Fibroblast of lung (primary cell): ENCODE results near the gene OSMR. TPM values are rescaled to one million over a fixed set of nuclear protein-coding genes. Genes with fewer than 3 reads are reported as not detected.

Experiments
- DNase-seq, 2 donors: peaks; one replicate each; pipeline versions ENCODE4 v3.0.0 to v3.0.0-alpha.2; 2010; ENCODE audit warnings: low read depth in 2 of 2
- H2AFZ ChIP-seq: 2 replicates; pipeline ENCODE4 v1.5.1; 2012; ENCODE audit warnings: low read length, control low read depth, inconsistent platforms
- H3K27ac ChIP-seq: 2 replicates; pipeline ENCODE4 v1.5.1; 2011; ENCODE audit warnings: low read length, control low read depth; ENCODE audit not compliant: insufficient read depth
- H3K27me3 ChIP-seq: 2 replicates; pipeline ENCODE4 v1.5.1; 2011; ENCODE audit warnings: mild to moderate bottlenecking, low read length; ENCODE audit not compliant: control insufficient read depth, insufficient read depth
- H3K36me3 ChIP-seq: 2 replicates; pipeline ENCODE4 v1.5.1; 2011; ENCODE audit warnings: low read length; ENCODE audit not compliant: control insufficient read depth, insufficient read depth
- H3K4me1 ChIP-seq: 2 replicates; pipeline ENCODE4 v1.5.1; 2011; ENCODE audit warnings: low read length; ENCODE audit not compliant: control insufficient read depth, insufficient read depth; ENCODE audit errors: extremely low read depth
- H3K4me2 ChIP-seq: 2 replicates; pipeline ENCODE4 v1.5.1; 2011; ENCODE audit warnings: low read length, control low read depth; ENCODE audit not compliant: insufficient read depth; ENCODE audit errors: extremely low read depth
- H3K4me3 ChIP-seq, 4 experiments: fragments of 200-600 bp in 1 of 4; sonication (generic) in 1 of 4; replicated peaks in 1 of 4; 2 replicates each; pipeline ENCODE4 v1.5.1; 2011 to 2016; ENCODE audit warnings: low read length in 4 of 4, low read depth in 3 of 4, mild to moderate bottlenecking in 3 of 4, control low read depth in 2 of 4, inconsistent platforms in 1 of 4, mixed read lengths in 1 of 4; ENCODE audit not compliant: insufficient read depth in 1 of 4; ENCODE audit errors: control extremely low read depth in 1 of 4
- H3K79me2 ChIP-seq: 2 replicates; pipeline ENCODE4 v1.5.1; 2012; ENCODE audit warnings: mild to moderate bottlenecking, low read length, inconsistent platforms; ENCODE audit not compliant: control insufficient read depth, insufficient read depth
- H3K9ac ChIP-seq: 2 replicates; pipeline ENCODE4 v1.5.1; 2011; ENCODE audit warnings: mild to moderate bottlenecking, low read length, control low read depth; ENCODE audit not compliant: insufficient read depth
- H3K9me3 ChIP-seq: 2 replicates; pipeline ENCODE4 v1.5.1; 2012; ENCODE audit warnings: low read depth, low read length; ENCODE audit not compliant: control insufficient read depth, insufficient read depth
- H4K20me1 ChIP-seq: 2 replicates; pipeline ENCODE4 v1.5.1; 2011; ENCODE audit warnings: low read length; ENCODE audit not compliant: control insufficient read depth, insufficient read depth; ENCODE audit errors: extremely low read depth
- CTCF ChIP-seq, 2 donors: IDR thresholded peaks in 1 of 2; conservative IDR thresholded peaks in 1 of 2; 1 replicate in 1 of 2; 2 replicates in 1 of 2; pipeline ENCODE4 v1.5.1; 2011 to 2012; ENCODE audit warnings: low read length in 2 of 2, control low read depth in 1 of 2, inconsistent platforms in 1 of 2, low read depth in 1 of 2, mild to moderate bottlenecking in 1 of 2
- EZH2 ChIP-seq: IDR thresholded peaks from 2 replicates; pipeline ENCODE4 v1.5.1; 2012; ENCODE audit warnings: low read length, control low read depth, mild to moderate bottlenecking; ENCODE audit errors: missing control alignments
- polyA plus RNA-seq, 2 donors: library from polyadenylated mRNA; depleted of rRNA in 1 of 2; stranded (reverse) in 1 of 2; unstranded in 1 of 2; fragments of >200 nt; gene quantifications; 2 replicates each; pipeline ENCODE4 v1.2.1, GENCODE V29; 2011 to 2012; ENCODE audit warnings: missing spikeins in 1 of 2
- total RNA-seq: library from RNA; depleted of rRNA; stranded (reverse); fragments of >200 nt; gene quantifications from 2 replicates; pipeline ENCODE4 v1.2.1, GENCODE V29; 2014

Gene OSMR
- total and polyA plus RNA-seq, 2 donors (not counting 1 experiment from before 2014, with no cell fraction given): 102 to 189 TPM

- H2AFZ ChIP-seq: no peak overlapping the region
- no peak overlapping the region for H3K27ac ChIP-seq
- H3K4me3 ChIP-seq: no peak overlapping the region
- H4K20me1 ChIP-seq: no peaks in the 10 kb centered on the region
- no peak overlapping the region for H3K9ac ChIP-seq
- no peak overlapping the region for H3K4me2 ChIP-seq
- peaks cover 16% of the 10 kb centered on the region for H3K36me3 ChIP-seq
- no peaks in the 10 kb centered on the region for H3K79me2 ChIP-seq
- H3K9me3 ChIP-seq: no peaks in the 10 kb centered on the region
- TF ChIP-seq EZH2: no peak
- TF ChIP-seq CTCF (conservative IDR thresholded peaks at IDR 0.05 in 1 of 2, IDR thresholded peaks at IDR 0.05 in 1 of 2; ENCODE audit: low read depth in 1 of 2, low read length in 2 of 2): no peak
- no peaks in the 10 kb centered on the region for H3K27me3 ChIP-seq
- H3K4me1 ChIP-seq: no peaks in the 10 kb centered on the region
- no peak for DNase-seq
Observed at GRCh38 chr5:38889424-38889823, 43.6 kb downstream of the OSMR start.

GRCh38 chr5:38891563-38891962 lies 45.8 kb downstream of the OSMR start:
- H2AFZ ChIP-seq: no peak overlapping the region
- H3K4me2 ChIP-seq: no peak overlapping the region
- H4K20me1 ChIP-seq: no peaks in the 10 kb centered on the region
- no peak overlapping the region for H3K4me3 ChIP-seq
- TF ChIP-seq EZH2 (no peak), CTCF (conservative IDR thresholded peaks at IDR 0.05 in 1 of 2, IDR thresholded peaks at IDR 0.05 in 1 of 2; ENCODE audit: low read depth in 1 of 2, low read length in 2 of 2) (no peak)
- no peak overlapping the region for H3K9ac ChIP-seq
- no peaks in the 10 kb centered on the region for H3K4me1 ChIP-seq
- DNase-seq: no peak
- H3K27me3 ChIP-seq: no peaks in the 10 kb centered on the region
- no peaks in the 10 kb centered on the region for H3K79me2 ChIP-seq
- H3K9me3 ChIP-seq: no peaks in the 10 kb centered on the region
- H3K36me3 ChIP-seq: peaks cover 9% of the 10 kb centered on the region
- H3K27ac ChIP-seq: no peak overlapping the region

- Histone ChIP-seq H3K79me2 (no peaks in the 10 kb centered on the region), H3K4me3 (no peak overlapping the region), H3K4me2 (no peak overlapping the region), H3K36me3 (peaks cover 9% of the 10 kb centered on the region), H3K4me1 (no peaks in the 10 kb centered on the region), H3K27me3 (no peaks in the 10 kb centered on the region), H3K27ac (no peak overlapping the region), H4K20me1 (no peaks in the 10 kb centered on the region), H3K9me3 (no peaks in the 10 kb centered on the region), H3K9ac (no peak overlapping the region), H2AFZ (no peak overlapping the region)
- TF ChIP-seq CTCF (conservative IDR thresholded peaks at IDR 0.05 in 1 of 2, IDR thresholded peaks at IDR 0.05 in 1 of 2; ENCODE audit: low read depth in 1 of 2, low read length in 2 of 2) (no peak), EZH2 (no peak)
- DNase-seq: no peak
Observed at GRCh38 chr5:38892363-38892762, 46.6 kb downstream of the OSMR start.
